IMR-90 (cell line): Measurements from ENCODE around the gene SNTG2. TPM values are rescaled to one million over a fixed set of nuclear protein-coding genes. Genes with fewer than 3 reads are reported as not detected.

Experiments
- ATAC-seq: fragments of 200-7000 bp; cut with Tn5 transposase; 2 replicates; pipeline ENCODE4 v1.9.1; 2020; ENCODE audit warnings: low read depth, mild to moderate bottlenecking, moderate library complexity
- BruUV-seq: library from RNA; stranded (reverse); fragments of 400-500 nt; replicated peaks from 2 replicates; lab custom pipeline; 2021; lab: Mats Ljungman, UMichigan
- CTCF ChIA-PET: fragments of 300-600 bp; formaldehyde crosslinking; extraction: SDS; loops from one replicate; lab custom pipeline; 2021; ENCODE audit warnings: antibody characterized with exemption; lab: Yijun Ruan, JAX
- POLR2A ChIA-PET: fragments of 300-600 bp; sonication (Branson Sonifier 250); formaldehyde crosslinking; loops from one replicate; lab custom pipeline; 2022; ENCODE audit warnings: antibody characterized with exemption; ENCODE audit not compliant: unreplicated experiment; lab: Charles Lee
- DNase-seq: peaks from one replicate; pipeline ENCODE4 v3.0.0; 2013
- H2AFZ ChIP-seq: replicated peaks from 2 replicates; pipeline ENCODE3; 2013; ENCODE audit warnings: low read length, mild to moderate bottlenecking; ENCODE audit not compliant: poor library complexity
- H2AK5ac ChIP-seq: 2 replicates; pipeline ENCODE4 v1.6.1; 2013; ENCODE audit warnings: low read depth, low read length, inconsistent platforms
- H2AK9ac ChIP-seq: replicated peaks from 2 replicates; pipeline ENCODE3; 2013; ENCODE audit warnings: mild to moderate bottlenecking, low read depth, low read length, moderate library complexity; ENCODE audit not compliant: poor library complexity
- H2BK120ac ChIP-seq: 2 replicates; pipeline ENCODE4 v1.6.1; 2013; ENCODE audit warnings: low read depth, low read length, inconsistent platforms
- H2BK15ac ChIP-seq: 3 replicates; pipeline ENCODE4 v1.6.1; 2013; ENCODE audit warnings: low read depth, low read length, inconsistent platforms
- H2BK20ac ChIP-seq: 2 replicates; pipeline ENCODE4 v1.6.1; 2013; ENCODE audit warnings: low read depth, mild to moderate bottlenecking, inconsistent platforms, low read length, moderate library complexity
- H2BK5ac ChIP-seq: 2 replicates; pipeline ENCODE4 v1.6.1; 2013; ENCODE audit warnings: mild to moderate bottlenecking, low read depth, low read length, inconsistent platforms; ENCODE audit not compliant: poor library complexity, severe bottlenecking
- H3K14ac ChIP-seq: replicated peaks from 2 replicates; pipeline ENCODE4 v1.6.1; 2013; ENCODE audit warnings: low read depth, low read length, inconsistent platforms
- H3K18ac ChIP-seq: 2 replicates; pipeline ENCODE4 v1.6.1; 2013; ENCODE audit warnings: low read depth, low read length, control low read depth
- H3K23ac ChIP-seq: 2 replicates; pipeline ENCODE4 v1.6.1; 2013; ENCODE audit warnings: low read depth, low read length, inconsistent platforms
- H3K27ac ChIP-seq: 2 replicates; pipeline ENCODE4 v1.5.1; 2013; ENCODE audit warnings: mild to moderate bottlenecking, control low read depth, low read length; ENCODE audit not compliant: insufficient read depth
- H3K27me3 ChIP-seq: 2 replicates; pipeline ENCODE4 v1.6.1; 2013; ENCODE audit warnings: low read length; ENCODE audit not compliant: control insufficient read depth, insufficient read depth
- H3K36me3 ChIP-seq: 2 replicates; pipeline ENCODE4 v1.6.1; 2013; ENCODE audit warnings: low read length, mixed read lengths; ENCODE audit not compliant: control insufficient read depth, insufficient read depth
- H3K4ac ChIP-seq: 2 replicates; pipeline ENCODE4 v1.6.1; 2013; ENCODE audit warnings: low read depth, low read length, inconsistent platforms
- H3K4me1 ChIP-seq: 2 replicates; pipeline ENCODE4 v1.6.1; 2013; ENCODE audit warnings: low read length, mixed read lengths; ENCODE audit not compliant: control insufficient read depth, insufficient read depth
- H3K4me2 ChIP-seq: 2 replicates; pipeline ENCODE4 v1.6.1; 2013; ENCODE audit warnings: low read depth, mild to moderate bottlenecking, control low read depth, low read length, moderate library complexity
- H3K4me3 ChIP-seq: 2 replicates; pipeline ENCODE4 v1.5.1; 2013; ENCODE audit warnings: low read depth, mild to moderate bottlenecking, control low read depth, low read length, moderate library complexity; ENCODE audit not compliant: insufficient read depth
- H3K56ac ChIP-seq: 2 replicates; pipeline ENCODE4 v1.6.1; 2013; ENCODE audit warnings: low read length, inconsistent platforms; ENCODE audit not compliant: insufficient read depth; ENCODE audit errors: extremely low read depth
- H3K79me1 ChIP-seq, 2 experiments: 2 replicates each; pipeline ENCODE4 v1.6.1; 2013; ENCODE audit warnings: low read length in 2 of 2, inconsistent platforms in 1 of 2, low read depth in 1 of 2
- H3K9ac ChIP-seq: 2 replicates; pipeline ENCODE4 v1.6.1; 2013; ENCODE audit warnings: low read depth, low read length, control low read depth
- H3K9me1 ChIP-seq: 2 replicates; pipeline ENCODE4 v1.6.1; 2013; ENCODE audit warnings: low read length, inconsistent platforms; ENCODE audit not compliant: insufficient read depth
- H3K9me3 ChIP-seq: 2 replicates; pipeline ENCODE4 v1.6.1; 2013; ENCODE audit warnings: low read length; ENCODE audit not compliant: control insufficient read depth, insufficient read depth
- H4K20me1 ChIP-seq: 2 replicates; pipeline ENCODE4 v1.6.1; 2013; ENCODE audit warnings: low read length, inconsistent platforms; ENCODE audit not compliant: insufficient read depth
- H4K5ac ChIP-seq: 2 replicates; pipeline ENCODE4 v1.6.1; 2013; ENCODE audit warnings: mild to moderate bottlenecking, low read depth, low read length, control low read depth
- H4K8ac ChIP-seq, 2 experiments: 2 replicates each; pipeline ENCODE4 v1.6.1; 2013; ENCODE audit warnings: low read depth in 2 of 2, low read length in 2 of 2, control low read depth in 1 of 2, inconsistent platforms in 1 of 2
- H4K91ac ChIP-seq: 2 replicates; pipeline ENCODE4 v1.6.1; 2013; ENCODE audit warnings: low read depth, low read length, inconsistent platforms; ENCODE audit not compliant: insufficient read depth
- CEBPB ChIP-seq: IDR thresholded peaks from 2 replicates; pipeline ENCODE4 v1.6.1; 2012; ENCODE audit warnings: low read depth, low read length, improper control_type of control experiment
- CHD1 ChIP-seq: IDR thresholded peaks from 2 replicates; pipeline ENCODE4 v1.6.1; 2012; ENCODE audit warnings: low read depth, low read length, improper control_type of control experiment
- MAZ ChIP-seq: IDR thresholded peaks from 2 replicates; pipeline ENCODE4 v1.6.1; 2012; ENCODE audit warnings: low read depth, mild to moderate bottlenecking, low read length, improper control_type of control experiment, moderate library complexity, borderline replicate concordance
- NFE2L2 ChIP-seq: fragments of 150-350 bp; IDR thresholded peaks from 2 replicates; pipeline ENCODE4 v1.6.1; 2016; ENCODE audit warnings: low read depth, mild to moderate bottlenecking, low read length
- RAD21 ChIP-seq: IDR thresholded peaks from 2 replicates; pipeline ENCODE4 v1.6.1; 2012; ENCODE audit warnings: low read length, improper control_type of control experiment
- RCOR1 ChIP-seq: IDR thresholded peaks from 2 replicates; pipeline ENCODE4 v1.6.1; 2012; ENCODE audit warnings: mild to moderate bottlenecking, low read length, improper control_type of control experiment; ENCODE audit not compliant: insufficient replicate concordance
- WGBS, 2 experiments: methylation state at CpG; one replicate each; pipeline versions ENCODE4 v1.1.5 to v1.1.7; 2013; ENCODE audit warnings: missing lambda C conversion rate in 2 of 2; ENCODE audit not compliant: insufficient read length in 1 of 2; ENCODE audit errors: extremely low coverage in 2 of 2; 5-methylcytosine and 5-hydroxymethylcytosine counted together
- dilution Hi-C: fragments of 300-500 bp; cut with HindIII; formaldehyde crosslinking; loops from one replicate; pipeline ENCODE4 v1.14.3; 2018; ENCODE audit warnings: low sequenced_read_pairs; ENCODE audit not compliant: unreplicated experiment
- in situ Hi-C: fragments of 300-500 bp; cut with MboI; formaldehyde crosslinking; loops from 3 replicates; pipeline ENCODE4 v1.14.3; 2019; ENCODE audit warnings: low sequenced_read_pairs, inconsistent platforms, mixed read lengths
- intact Hi-C: fragments of 100-400 bp; cut with micrococcal nuclease; formaldehyde crosslinking; loops from 2 replicates; pipeline ENCODE4 v1.10.0; 2022
- polyA plus RNA-seq, 3 experiments: library from polyadenylated mRNA; depleted of rRNA; stranded (reverse); fragments of >200 nt; gene quantifications; 2 replicates each; pipeline ENCODE4 v1.2.3, GENCODE V29; 2012; ENCODE audit warnings: low replicate concordance in 1 of 3
- total RNA-seq: library from RNA; depleted of rRNA; stranded (reverse); fragments of >200 nt; gene quantifications from 2 replicates; pipeline ENCODE4 v1.2.3, GENCODE V29; 2012
- TF ChIP-seq, protein P1 (sequence below): fragments of 150-350 bp; IDR thresholded peaks from 2 replicates; pipeline ENCODE4 v1.6.1; 2017; ENCODE audit warnings: mild to moderate bottlenecking, antibody characterized with exemption, low read length, low read depth
- TF ChIP-seq, protein P2 (sequence below): fragments of 150-350 bp; IDR thresholded peaks from 2 replicates; pipeline ENCODE4 v1.6.1; 2016; ENCODE audit warnings: low read depth, mild to moderate bottlenecking, low read length, moderate library complexity, borderline replicate concordance

Gene SNTG2
- total and polyA plus RNA-seq, 2 of the 4 experiments (the other 2 are of a cell fraction): under 0.01 to 0.17 TPM

DNA sequence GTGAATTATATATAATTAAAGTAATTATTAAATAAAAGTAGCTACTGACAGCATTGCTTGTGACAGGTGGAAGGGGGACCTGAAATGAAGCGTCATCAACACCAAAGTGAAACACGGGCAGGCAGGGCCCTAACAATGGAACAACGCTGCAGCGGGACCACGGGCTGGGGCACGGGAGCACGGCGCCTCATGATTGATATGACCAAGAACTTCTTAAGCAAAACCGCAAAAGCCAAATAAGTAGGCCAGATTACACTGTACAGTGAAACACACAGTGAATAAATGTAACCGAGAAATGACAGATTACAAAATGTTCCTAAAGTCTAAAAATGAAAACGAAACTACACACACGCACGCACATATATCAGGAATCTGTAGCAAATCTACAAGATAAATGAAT lies 81.4 kb downstream of the SNTG2 start:
- Histone ChIP-seq H4K91ac (no peak overlapping the region), H2BK15ac (no peak overlapping the region), H2BK20ac (no peak overlapping the region), H2BK5ac (no peak overlapping the region), H4K5ac (no peak overlapping the region), H2AK5ac (no peak overlapping the region), H2AFZ (no peak overlapping the region), H4K8ac (no peak overlapping the region), H3K4me2 (no peak overlapping the region), H4K20me1 (no peaks in the 10 kb centered on the region; the same call in 1 of the 2 replicates), H3K27ac (no peak overlapping the region), H3K9me1 (no peaks in the 10 kb centered on the region), H3K9me3 (no peaks in the 10 kb centered on the region), H3K23ac (no peak overlapping the region), H2AK9ac (no peak overlapping the region), H3K4me3 (no peak overlapping the region), H3K4me1 (no peaks in the 10 kb centered on the region), H3K4ac (no peak overlapping the region), H3K79me1 (no peaks in the 10 kb centered on the region), H2BK120ac (no peak overlapping the region), H3K9ac (no peak overlapping the region), H3K14ac (no peak overlapping the region), H3K56ac (no peak overlapping the region), H3K18ac (no peak overlapping the region), H3K36me3 (no peaks in the 10 kb centered on the region), H3K27me3 (peaks cover under 1% of the 10 kb centered on the region)
- DNase-seq (no peak), ATAC-seq (no peak)
- no TSS peak for BruUV-seq
- no peak for TF ChIP-seq CEBPB
- TF ChIP-seq RCOR1: no peak
- TF ChIP-seq CHD1: no peak
- TF ChIP-seq MAZ: no peak
- no peak for TF ChIP-seq RAD21
- TF ChIP-seq, protein P1, sequence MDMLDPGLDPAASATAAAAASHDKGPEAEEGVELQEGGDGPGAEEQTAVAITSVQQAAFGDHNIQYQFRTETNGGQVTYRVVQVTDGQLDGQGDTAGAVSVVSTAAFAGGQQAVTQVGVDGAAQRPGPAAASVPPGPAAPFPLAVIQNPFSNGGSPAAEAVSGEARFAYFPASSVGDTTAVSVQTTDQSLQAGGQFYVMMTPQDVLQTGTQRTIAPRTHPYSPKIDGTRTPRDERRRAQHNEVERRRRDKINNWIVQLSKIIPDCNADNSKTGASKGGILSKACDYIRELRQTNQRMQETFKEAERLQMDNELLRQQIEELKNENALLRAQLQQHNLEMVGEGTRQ: no peak
- TF ChIP-seq, protein P2, sequence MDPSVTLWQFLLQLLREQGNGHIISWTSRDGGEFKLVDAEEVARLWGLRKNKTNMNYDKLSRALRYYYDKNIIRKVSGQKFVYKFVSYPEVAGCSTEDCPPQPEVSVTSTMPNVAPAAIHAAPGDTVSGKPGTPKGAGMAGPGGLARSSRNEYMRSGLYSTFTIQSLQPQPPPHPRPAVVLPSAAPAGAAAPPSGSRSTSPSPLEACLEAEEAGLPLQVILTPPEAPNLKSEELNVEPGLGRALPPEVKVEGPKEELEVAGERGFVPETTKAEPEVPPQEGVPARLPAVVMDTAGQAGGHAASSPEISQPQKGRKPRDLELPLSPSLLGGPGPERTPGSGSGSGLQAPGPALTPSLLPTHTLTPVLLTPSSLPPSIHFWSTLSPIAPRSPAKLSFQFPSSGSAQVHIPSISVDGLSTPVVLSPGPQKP: no peak
- no peak for TF ChIP-seq NFE2L2
- in situ Hi-C loops: no loop called here
- no CpG with 5 or more reads among the region's 13 CpGs for WGBS, 2 experiments
- intact Hi-C loops: no loop called here
- ChIA-PET CTCF (no interaction called here), POLR2A (no interaction called here)
- dilution Hi-C loops: no loop called here
